Non-pigmented ciliary epithelial cell (primary cell): ENCODE results near the gene HIF1AN.

Experiments used
- DNase-seq: peaks from one replicate; pipeline ENCODE4 v3.0.0-alpha.2; 2010; ENCODE audit warnings: low read depth

HIF1AN gene

DNA sequence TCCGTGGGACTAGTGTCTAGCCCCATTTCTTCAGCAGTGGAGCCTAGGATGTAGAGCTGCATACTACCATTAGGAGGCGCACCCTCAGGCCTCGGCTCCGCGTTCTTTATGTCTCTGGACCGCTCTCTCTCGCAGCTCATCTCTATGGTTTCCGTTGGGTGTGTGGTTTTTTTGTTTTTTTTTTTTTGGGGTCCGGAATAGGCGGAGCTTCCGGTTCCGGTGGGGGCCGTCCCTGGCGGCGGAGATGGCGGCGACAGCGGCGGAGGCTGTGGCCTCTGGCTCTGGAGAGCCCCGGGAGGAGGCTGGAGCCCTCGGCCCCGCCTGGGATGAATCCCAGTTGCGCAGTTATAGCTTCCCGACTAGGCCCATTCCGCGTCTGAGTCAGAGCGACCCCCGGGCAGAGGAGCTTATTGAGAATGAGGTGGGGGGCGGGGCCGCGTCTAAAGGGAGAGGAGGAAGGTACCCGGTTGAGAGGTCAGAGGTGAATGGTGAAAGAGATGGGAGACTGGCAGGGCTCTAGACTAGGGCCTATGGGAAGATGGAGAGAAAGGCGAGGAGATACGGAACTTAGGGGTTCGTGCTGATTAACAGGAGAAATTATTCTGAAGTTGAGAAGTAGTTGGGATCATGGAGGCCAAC lies at the start of gene HIF1AN:
Gene HIF1AN, plus strand, starts transcription at position 229 of the 639 bp plus-strand sequence. Its CDS starts 16 bp downstream, at position 245.
- DNase-seq, result peak; percentile 81

DNA sequence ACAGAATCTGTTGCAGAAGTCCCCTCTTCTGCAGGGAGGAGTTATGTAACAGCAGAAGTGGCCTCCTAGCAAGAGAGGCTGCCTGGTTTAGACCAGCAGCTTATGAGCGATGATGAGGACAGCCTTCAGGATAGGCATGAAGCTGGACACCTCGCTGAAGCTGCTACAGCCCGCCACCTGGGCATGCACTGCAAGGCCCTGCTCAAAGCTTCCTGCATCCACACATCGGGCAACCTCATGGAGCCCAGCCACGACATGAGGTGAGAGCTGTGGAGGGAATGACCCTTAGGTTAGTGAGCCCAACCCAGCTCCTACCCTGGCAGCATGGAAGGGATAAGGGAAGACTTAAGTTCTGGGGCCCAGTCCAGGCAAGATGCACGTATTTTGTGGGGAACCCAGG lies 48.2 kb upstream of the HIF1AN start:
- DNase-seq, result no peak

DNA sequence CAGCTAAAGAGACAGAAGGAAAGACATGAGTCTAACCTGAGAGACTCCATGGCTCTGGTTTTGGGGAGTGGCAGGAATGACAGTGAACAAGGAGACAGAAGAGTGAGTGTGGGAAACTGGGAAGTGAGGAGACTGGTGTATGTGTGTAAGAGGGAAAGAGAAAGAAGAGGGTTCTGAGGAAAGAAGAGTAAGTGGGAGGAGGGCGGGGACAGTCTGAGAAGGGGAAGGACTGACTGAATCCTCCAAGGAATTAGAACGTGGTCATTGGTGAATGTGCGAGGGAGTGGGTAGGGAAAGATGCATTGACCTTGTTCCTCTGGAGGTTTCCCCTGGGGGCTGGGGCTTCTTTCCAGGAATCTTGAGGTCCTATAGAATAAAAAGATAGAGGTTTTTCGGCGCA lies 46.3 kb upstream of the HIF1AN start:
- no peak for DNase-seq

DNA sequence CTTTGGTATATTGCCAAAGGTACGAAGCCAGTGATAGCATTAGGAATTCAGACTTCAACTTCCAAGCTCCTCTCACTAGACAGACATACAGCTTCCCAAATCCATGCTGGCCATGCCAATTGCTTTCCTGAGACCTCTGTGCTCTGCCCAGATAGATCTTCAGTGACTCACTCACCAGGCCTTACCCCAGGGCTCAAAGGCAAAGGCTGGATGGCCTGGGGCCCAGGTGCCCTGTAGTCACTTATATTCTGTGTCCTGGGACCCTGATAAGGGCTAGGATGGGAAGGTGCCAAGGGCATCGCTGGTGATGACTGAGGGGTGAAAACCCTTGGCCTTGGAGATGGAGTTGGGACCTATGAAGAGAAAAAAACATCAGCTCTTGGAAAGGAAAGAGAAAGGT lies 45.2 kb upstream of the HIF1AN start:
- no peak for DNase-seq

DNA sequence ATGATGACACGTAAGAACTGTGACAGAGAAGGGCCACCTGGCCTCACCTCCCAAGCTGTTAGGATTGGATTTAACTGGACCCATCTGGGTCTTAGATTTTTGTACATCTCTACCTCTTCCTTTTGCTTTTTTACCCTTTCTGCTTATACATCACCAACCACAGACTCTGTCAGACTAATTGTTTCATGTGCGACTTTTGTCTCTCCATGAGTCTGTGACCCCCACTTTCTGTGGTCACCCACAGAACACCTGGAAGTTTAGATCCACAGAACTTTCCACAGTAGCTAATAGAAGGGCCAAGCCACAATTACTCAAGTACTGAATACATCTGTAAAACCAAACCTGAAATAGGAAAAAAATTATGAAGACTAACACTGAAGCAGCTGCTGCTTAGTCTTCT lies 39.2 kb upstream of the HIF1AN start:
- DNase-seq, result no peak

DNA sequence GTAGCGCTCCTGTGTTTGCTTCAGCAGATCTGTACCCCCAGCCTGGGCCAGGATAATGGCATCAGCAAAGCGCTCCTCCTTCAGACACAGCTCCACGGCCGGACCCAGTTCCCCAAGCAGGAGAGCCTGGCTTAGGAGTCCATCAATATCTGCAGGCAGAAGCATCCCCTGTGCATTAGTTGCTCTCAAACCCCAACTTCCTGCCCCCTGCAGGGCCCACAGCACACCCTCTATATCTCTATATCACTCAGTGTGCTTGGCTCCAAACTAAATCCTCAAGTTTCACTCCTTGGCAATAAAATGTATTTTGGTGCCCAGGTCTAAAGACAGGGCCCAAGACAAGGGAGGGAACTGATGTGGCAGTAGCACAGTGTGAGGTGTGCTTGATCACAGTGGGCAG lies 37.7 kb upstream of the HIF1AN start:
- no peak for DNase-seq

DNA sequence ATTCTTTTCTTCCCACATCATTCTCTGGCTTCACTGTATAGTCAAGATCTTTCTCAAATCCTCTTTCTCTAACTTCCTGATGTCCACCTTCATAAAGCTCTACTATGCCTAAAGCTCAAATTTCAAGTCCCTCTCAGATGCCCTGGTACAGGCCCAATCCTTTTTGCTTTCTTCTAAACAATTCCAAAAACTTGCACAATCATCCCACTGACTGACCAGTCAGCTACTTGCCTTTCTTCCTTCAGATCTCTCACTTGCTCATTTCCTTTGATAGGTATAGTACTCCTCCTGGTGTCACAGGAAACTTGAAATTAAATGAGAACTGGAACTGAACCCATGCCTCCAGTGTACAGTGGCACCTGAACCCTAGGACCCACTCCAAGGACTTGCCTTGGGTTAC lies 34.3 kb upstream of the HIF1AN start:
- no peak for DNase-seq

DNA sequence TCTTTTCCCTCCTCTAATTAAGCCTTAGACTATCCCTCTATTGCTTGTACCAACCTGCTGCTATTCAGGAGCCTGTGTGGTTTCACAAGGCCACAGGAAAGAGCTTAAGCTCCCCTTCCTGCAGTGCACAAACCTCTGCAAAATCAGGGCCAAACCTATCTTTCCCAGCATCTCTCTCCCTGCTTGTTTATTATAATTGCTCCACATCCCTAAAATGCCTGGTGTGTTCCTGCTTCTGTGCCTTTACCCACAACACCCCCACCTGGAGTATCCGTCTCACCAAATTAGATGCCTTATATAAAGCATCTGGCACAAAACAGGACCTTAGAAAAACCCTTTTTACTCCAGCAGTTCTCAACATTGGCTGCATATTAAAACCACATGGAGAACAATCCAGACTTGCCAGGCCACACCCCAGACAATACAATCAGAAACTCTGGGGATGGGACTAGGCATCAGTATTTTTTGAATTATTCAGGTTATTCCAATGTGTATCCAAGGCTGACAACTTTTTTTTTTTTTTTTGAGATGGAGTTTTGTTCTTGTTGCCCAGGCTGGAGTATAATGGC lies 32.7 kb upstream of the HIF1AN start:
- DNase-seq, result no peak

DNA sequence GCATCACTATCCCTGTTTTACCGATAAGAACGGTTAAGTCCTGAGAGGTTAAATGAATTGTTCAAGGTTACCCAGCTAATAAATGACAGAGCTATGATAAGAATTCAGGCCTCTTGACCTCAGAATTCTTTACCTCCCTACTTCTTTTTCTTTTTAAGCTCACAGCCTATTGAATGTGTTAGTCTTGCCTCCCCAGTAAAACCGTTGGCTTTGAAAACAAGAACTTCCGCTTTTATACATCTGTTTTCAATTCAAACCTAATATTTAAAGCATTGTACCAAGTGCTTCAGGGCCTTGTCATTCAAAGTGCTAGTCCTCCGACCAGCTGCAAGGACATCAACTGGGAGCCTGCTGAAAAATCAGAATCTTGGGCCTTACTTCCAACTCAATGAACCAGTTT lies 31.6 kb upstream of the HIF1AN start:
- DNase-seq, result no peak

DNA sequence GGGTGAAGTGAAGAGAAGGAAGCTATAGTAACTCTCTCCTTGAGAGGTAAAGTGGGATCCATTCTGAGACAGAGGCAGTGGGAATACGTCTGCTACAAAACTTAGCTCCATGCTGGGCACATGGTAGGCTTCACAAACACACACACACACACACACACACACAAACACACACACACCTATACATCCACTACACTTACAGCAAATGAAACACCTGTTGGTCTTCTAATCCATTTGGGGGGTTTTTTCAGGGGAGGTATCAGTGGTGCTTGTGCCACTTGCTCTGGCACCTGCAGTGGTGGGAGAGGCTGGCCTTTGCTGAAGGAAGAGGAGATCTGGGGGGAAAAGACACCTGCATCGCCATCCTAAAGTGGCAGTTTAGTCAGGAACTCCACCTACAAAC lies 30.6 kb upstream of the HIF1AN start:
- no peak for DNase-seq

DNA sequence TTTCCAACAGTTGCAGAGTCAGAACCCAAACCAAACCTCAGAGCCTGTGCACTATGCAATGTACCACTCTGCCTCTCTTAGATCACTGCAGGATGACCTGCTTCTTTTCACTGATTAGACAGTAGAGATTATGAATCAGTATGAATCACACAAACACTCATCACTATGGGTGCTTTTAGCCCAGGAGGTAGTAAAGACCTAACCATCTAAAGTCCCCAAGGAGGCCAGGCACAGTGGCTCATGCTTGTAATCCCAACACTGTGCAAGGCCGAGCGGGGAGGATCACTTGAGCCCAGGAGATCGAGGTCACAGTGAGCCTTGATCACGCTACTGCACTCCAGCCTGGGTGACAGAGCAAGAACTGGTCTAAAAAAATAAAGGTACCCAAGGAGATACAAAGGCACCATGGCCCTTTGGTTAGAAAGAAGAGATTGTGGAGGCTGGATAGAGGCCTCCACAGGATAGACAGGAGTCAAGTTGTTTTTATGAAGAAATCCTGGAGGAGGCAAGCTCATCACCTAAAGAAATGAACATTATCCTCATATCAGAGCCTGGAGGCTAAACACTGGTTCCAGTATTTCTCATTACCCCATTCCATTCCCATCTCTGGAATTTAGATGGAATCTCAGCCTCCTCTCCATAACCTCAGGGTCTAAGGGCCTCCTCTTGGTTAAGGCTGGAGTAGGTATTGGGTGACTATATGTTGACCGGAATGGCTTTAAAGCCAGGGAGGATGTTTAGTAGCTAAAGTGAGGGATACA lies 29.0 kb upstream of the HIF1AN start:
- no peak for DNase-seq

DNA sequence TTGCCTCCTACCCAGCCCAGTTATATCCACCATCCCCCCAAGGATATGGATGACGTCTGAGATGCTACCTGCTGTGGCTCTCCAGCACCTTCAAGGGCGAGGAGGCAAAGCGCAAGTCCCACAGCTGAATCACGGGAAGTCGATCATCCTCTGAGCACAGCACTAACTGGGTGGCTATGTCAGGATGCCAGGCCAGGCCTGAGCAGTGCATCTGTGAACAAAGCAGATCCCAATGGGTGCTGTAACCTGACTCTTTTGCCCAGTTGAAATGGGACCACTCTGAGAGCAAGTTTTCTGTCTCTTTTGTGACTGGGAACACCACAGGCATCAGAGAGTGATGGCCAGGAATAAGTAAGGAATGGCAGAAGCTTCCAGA lies 28.4 kb upstream of the HIF1AN start:
- no peak for DNase-seq

DNA sequence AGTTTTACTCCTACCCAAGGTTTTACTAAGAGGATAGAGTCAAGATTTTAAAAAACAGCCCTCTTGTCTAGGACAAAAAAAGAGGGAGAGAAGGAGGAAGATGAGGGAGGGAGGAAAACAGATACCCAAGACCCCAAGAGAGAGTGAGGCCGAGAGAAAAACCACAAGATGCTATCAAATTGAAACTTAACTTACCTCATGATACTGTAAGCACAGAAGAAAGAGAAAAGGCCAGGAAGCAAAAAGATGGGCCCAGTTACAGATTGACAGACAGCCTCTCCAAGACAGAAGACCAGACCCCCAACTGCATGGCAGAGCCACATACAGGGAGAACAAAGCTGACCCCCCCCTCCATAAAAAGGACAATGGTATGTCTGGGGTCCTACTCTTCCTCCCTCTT lies 27.5 kb upstream of the HIF1AN start:
- no peak for DNase-seq

DNA sequence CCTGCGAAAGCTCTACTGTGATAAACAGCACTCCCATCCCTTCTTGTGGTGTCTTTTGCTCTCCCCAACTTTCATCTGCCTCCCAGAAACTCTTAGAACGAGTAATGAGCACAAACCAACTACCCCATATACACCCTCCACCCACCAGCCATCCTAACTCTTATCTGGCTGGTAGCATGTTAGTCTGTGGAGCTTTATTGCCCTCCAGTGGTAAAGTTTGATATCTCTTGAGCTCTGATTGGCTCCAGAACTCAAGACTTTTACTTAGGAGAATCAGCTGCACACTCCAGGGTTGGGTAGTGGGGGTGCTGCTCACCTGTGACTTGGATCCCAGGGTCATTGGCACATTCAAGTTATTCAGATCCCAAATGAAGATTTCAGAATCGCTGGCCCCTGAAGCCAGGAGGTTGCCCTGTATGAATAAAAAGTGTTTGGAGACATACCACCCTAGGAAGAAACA lies 27.0 kb upstream of the HIF1AN start:
- DNase-seq, result no peak

DNA sequence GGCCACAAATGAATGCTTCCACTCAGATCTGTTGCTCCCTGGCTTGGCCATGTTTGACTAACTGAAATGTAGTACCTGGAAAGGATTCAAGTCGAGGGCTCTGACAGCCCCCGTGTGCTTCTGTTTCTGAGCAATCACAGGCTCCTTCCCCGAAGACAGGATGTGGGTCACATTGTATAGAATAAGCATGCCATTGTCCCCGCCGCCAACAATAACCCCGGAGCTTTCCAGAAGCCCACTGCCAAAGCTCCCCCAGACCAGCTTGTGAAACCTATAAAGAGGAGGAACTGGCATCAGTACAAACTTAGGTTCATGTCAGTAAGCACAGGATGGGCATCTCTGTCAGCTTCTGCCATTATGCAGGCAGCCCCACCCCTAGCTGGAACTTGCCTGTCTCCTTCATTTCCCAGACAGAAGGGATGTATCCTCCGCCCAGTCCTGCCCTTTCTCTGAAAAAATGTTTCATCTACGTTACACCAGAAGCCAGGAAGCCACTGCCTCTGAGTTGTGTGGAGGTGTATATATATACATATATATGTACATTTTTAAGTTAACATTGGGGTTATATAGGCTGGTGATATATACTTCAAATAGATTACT lies 26.4 kb upstream of the HIF1AN start:
- no peak for DNase-seq

DNA sequence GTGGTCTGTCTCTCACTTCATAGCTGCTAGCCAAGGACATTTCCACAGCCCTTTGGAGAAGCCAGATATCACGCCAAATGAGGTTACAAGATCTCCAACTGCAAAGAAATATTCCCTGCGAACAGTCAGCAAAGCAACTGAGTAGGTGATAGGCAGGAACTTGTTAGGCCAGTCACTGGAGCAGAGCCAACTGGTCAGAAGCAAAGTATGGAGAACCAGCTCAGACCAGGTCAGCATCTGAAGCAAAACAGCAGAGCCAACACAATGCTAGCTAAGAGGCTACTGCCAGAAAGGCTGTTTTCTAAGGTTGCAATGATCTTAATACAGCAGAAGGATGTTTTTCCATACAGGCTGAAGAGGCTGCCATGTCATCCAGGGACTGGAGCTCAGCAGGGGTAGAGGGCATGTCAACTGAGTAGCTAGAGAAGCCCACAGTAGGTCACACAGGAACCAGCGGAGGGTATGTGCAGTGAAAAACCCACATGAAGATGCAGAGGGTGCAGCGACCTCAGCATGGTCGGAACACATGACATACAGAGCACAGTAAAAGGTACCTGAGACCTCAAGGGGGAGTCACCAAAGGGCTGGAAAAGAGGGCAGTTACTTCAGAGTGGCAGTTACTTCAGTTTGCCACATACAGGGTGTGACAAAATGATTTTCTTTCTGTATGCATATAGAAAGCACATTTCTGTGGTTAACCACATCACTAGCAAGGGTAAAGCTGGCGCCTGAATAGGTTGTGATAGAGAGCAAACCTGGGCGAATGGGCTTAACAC lies 25.0 kb upstream of the HIF1AN start:
- DNase-seq, result no peak

DNA sequence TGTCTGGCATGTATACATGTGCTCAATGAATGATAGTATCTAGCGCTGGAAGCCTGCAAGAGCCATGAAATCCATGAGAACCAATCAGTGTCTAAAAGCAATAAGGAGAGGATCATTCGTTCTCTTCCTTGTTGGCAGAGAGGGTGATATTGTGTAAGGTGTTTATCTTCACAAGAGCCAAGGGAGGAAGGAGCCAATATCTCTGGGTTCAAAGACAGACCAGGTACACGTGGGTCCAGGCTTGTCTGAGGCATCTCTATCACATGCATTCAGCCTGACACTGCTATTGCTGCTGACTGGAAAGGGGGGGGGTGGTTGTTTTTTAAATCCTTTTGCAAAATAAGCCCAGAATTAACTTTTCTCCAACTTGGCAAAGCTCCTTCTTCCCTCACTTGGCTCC lies 20.1 kb upstream of the HIF1AN start:
- no peak for DNase-seq

DNA sequence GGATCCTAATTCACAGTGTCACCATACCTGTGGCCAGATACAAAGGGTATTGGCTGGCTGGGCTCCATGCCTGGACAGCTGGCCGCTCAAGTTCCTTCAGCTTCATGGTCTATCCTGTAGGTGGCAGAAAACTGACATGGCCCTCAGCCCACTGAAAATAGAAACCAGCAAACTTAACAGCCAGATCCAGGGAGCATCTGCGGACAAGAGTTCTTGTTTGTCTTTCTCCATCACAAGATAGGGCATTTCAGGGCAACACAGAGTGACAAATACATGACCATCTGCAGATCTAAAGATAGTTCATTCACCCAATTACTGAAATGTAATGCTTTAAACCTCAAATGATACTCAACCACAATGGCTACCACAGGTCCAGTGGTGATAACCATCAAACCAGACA lies 18.9 kb upstream of the HIF1AN start:
- DNase-seq, result no peak

DNA sequence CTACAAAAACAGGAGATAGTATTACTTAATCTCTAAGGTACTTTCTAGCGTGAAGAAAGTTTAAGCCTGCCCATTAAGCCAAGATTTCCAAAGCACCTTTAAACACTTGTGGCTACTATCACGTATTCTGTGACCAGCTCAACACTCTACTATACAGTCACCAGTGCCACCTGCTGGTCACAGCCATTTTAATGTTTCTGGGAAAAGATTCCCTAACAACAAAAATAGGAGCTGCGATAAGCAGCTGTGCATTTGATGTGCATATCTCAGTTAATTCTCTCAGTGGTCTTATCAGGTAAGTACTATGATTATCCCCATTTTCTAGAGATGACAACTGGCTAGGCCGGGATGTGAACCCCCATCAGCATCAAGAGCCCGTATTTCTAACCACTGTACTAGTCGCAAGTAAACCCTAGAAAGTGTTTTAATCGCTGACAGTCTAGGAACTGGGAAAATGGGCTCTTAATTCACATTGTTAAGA lies 16.9 kb upstream of the HIF1AN start:
- no peak for DNase-seq

DNA sequence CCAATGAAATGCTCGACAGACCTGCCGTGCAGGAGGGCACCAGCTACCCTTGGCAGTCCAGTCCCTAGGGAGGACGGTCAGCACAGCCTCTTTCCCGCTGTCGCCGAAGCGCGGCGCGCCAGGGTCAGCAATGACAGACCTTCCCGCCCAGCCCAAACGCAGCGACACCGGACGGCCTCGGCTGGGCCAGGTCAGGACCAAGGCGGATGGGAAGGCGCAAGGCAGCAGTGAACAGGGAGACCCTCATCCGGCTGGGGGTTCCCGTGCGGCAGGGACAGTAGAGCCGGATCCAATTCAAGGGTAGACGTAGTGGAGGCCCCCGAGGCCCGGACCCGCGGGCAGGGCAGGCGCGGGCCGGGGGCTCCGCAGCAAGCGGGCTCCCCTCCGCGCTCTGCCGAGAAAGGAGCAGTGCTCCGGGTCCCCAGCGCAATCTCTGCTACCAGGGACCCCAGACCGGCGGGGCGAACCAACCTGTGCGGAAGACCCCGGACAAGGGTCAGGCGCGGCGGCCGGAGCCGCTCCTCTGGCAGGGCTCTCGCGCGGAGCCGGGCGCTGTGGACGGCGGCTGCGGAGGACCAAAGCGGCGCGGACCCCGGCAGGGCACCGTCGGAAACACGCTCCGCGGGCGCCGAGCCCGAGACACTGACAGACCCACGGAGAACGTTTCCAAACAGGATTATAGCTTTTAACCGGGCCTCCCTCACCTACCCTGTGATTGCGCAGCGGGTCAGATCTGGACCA lies 16.3 kb upstream of the HIF1AN start, which contains the start of gene SEC31B:
Gene SEC31B, minus strand, starts transcription at position 551 of the 741 bp plus-strand sequence. CDS start 2,909 bp downstream, outside the sequence.
- no peak for DNase-seq

DNA sequence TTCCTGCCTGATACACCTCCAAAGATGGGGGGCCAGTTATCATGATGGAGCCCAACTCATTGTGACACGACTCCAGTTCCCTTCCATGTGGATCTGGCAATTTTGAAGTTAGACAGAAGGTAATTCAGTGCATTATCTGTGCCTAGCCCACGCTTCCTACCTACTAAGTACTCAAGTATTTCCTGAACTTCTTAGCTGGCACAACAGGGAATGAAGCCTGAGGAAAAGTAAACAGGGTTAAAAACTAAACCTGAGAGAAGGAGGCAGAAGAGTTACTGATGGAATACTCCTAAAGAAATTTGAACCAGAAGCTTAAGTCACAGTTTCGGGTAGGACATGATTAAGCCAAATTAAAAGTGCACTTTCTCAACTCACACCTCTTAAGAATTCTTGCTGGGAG lies 14.9 kb upstream of the HIF1AN start:
- DNase-seq, result peak; percentile 42
